Measurements from ENCODE around the gene PLCB4.

GRCh38 chr20:9367746-9368145 is 298.9 kb downstream of the PLCB4 start:
- TF ChIP-seq CTCF (IDR thresholded peaks at IDR 0.05) (no peak), POLR2A (IDR thresholded peaks at IDR 0.05) (no peak)

Measured in lower leg skin (tissue), 3 donors.